GM21786 (cell line): Measurements from ENCODE around the gene KRTAP20-4.

ENCODE experiments used
- ATAC-seq: cut with Tn5 transposase; IDR thresholded peaks from one replicate; pipeline ENCODE4 v1.9.1; 2021; ENCODE audit not compliant: unreplicated experiment

KRTAP20-4 gene

DNA sequence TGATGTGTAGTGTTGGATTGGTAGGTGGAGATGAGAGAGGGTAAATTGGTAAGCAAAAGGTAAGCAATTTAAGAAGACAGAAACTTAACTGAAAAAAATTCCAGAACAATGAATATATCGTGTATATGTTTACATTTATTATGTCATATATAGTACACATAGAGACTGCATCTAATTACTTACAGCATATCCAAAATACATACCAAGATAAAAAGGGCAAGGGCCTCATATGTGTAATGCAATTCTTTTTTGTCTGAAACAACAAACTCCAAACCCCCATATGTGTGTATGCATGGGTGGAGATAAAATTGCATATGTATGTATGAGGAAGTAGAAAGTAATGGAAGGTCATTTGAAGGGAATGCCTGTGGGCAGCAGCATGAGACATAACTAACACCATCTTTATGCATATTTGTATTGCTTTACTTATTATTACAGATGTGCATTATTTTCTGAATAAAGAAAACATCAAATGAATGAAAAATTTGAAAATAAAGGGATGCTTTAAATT is 26.5 kb downstream of the KRTAP20-4 start:
- ATAC-seq = no peak

DNA sequence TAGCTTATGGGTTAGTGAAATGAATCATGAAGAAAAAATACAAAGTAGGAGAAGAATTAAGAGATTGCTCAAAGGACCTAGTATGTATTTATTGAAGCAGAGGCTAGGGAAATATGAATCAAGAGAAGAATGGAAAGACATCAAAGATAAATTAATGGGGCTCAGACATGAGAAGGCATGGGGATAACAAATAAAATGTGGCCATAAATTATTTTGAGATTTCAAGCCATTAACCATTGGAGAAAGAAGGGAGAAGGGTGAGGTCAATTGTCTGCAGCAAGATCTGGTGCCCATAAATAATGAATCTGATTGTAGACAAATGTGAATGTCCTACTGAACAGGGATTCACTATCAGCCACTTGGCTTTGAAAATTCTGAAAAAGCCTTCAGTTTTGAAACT is 32.5 kb downstream of the KRTAP20-4 start:
- no peak for ATAC-seq

DNA sequence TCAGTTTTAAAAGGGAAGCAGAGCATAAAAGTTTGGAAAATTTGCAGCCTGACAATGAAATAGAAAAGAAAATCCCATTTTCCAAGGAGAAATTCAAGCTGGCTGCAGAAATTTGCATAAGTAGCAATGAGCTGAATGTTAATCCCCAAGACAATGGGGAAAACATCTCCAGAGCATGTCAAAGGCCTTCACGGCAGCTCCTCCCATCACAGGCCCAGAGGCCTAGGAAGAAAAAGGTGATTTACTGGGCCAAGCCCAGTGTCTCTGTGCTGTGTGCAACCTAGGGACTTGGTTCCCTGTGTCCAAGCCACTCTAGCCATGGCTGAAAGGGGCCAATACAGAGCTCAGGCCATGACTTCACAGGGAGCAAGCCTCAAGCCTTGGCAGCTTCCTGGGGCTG is 48.3 kb downstream of the KRTAP20-4 start:
- no peak for ATAC-seq
